Smooth muscle cell of the brain vasculature (primary cell): Measurements from ENCODE around the gene POLH.

Experiments
- DNase-seq: peaks from one replicate; pipeline ENCODE4 v3.0.0-alpha.2; 2012; ENCODE audit warnings: low read depth, low spot score

The POLH gene

DNA sequence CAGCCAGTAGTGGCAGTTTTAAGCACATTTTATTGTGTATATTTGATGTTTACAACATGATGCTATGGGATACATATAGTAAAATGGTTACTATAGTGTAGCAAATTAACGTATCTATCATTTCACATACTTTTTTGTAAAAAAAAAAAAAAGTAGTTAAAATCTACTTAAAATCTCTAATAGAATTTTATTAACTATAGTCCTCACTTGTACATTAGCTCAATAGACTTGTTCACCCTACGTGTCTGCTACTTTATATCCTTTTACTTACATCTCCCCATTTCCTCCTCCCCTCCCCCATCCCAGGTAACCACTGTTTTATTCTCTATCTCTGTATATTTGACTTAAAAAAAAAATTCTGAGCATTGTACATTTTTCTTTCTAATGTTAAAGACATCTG is 30.0 kb downstream of the POLH start:
- DNase-seq: no peak

DNA sequence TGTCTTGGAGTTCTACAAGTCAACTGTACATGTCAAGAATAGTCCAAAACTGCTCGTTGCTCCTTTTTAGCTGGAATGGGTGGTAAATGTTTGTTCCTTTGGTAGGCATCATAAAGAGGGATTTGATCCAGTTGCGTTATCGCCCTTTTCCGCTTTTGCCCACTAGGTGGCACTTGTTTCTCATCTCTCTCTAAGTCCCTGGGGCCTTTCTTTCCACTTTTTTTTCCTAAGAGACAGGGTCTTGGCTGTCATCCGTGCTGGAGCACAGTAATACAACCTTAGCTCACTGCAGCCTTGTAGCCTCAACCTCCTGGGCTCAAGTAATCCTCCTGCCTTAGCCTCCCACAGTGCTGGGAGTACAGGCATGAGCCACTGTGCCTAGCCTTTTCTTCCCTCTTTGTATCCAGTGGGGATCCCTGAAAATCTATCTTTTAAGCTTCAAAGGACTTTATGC is 32.4 kb downstream of the POLH start:
- DNase-seq: peak; percentile 65

DNA sequence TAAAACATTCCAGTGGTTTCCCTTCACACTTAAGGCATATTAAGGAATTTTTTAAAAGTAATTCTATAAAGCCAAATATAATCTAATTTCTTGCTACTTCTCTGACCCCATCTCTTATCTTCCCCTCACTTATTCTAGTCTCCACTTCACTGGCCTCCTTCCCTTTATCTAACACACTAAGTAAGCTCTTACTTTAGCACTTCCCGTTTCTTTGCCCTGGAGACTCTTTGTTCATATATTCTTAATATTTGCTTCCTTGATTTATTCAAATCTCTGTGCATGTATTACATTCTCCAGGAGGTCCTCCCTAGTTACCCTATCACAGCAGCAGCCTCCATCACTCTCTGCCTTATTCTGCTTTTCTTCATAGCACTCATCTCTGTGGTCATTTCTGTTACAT is 32.8 kb downstream of the POLH start:
- DNase-seq: no peak

DNA sequence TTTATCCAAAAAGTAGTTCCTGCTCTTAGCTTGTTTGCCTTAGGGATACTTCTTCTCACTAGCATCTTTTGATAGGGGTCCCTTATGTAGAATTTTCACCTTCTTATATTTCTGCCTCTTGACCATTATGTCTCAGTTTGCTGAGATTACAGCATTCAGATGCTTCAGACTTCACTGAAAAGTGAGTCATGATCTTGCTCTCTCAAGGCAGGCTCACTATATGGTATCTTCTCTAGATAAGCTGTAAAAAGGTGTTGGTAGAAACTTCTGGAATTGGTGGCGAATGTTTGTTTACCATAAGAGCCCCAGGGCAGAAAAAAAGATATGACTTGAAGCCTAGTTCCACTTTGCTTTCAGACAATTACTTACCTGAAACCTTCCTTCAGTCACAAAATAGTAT is 33.4 kb downstream of the POLH start:
- DNase-seq: no peak

DNA sequence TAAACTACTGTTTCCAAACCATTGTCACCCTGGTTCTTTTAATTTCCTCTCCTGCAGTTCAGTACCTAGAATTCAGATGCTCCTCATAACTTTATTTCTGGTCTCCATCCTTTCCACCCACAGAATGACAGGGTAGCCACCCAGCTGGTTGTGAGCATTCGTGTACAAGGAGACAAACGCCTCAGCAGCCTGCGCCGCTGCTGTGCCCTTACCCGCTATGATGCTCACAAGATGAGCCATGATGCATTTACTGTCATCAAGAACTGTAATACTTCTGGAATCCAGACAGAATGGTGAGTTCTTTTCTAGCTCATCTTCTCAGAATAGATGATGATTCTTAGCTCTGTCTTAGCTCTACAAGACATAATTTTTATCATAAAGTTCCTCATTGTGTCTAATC is 34.4 kb downstream of the POLH start:
- DNase-seq: no peak

DNA sequence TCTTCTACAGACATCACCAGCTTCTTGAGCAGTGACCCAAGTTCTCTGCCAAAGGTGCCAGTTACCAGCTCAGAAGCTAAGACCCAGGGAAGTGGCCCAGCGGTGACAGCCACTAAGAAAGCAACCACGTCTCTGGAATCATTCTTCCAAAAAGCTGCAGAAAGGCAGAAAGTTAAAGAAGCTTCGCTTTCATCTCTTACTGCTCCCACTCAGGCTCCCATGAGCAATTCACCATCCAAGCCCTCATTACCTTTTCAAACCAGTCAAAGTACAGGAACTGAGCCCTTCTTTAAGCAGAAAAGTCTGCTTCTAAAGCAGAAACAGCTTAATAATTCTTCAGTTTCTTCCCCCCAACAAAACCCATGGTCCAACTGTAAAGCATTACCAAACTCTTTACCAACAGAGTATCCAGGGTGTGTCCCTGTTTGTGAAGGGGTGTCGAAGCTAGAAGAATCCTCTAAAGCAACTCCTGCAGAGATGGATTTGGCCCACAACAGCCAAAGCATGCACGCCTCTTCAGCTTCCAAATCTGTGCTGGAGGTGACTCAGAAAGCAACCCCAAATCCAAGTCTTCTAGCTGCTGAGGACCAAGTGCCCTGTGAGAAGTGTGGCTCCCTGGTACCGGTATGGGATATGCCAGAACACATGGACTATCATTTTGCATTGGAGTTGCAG is 37.9 kb downstream of the POLH start:
- no peak for DNase-seq

DNA sequence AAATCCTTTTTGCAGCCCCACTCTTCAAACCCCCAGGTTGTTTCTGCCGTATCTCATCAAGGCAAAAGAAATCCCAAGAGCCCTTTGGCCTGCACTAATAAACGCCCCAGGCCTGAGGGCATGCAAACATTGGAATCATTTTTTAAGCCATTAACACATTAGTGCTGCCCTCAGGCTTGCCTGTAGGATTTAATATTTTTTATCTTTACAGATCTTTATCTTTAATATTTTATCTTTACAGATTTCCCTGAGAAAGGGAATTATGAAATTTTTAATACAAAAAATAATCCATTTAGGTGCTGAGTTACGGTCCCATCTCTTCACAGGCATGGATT is 38.4 kb downstream of the POLH start:
- no peak for DNase-seq

DNA sequence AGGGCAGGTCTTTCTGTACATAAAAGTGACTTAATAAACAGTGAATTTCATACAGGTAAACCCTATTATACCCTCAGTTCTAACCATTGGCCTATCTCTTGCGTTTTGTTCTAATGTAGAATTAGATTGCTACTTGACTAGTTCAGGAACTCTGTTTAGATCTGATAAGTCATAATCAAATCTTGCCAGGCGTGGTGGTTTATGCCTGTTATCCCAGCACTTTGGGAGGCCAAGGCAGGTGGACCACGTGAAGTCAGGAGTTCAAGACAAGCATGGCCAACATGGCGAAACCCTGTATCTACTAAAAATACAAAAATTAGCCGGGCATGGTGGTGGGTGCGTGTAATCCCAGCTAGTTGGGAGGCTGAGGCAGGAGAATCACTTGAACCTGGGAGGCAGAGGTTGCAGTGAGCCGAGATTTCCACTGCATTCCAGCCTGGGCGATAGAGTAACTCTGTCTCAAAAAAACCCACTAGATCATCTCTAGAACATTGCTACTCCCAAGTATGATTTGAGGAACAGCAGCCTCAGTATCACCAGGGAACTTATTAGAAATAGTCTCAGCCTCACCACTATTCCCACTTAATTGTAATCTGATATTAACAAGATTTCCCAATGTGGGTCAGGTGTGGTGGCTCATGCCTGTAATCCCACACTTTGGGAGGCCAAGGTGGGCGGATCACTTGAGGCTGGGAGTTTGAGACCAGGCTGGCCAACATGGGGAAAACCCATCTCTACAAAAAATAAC is 40.9 kb downstream of the POLH start:
- no peak for DNase-seq

DNA sequence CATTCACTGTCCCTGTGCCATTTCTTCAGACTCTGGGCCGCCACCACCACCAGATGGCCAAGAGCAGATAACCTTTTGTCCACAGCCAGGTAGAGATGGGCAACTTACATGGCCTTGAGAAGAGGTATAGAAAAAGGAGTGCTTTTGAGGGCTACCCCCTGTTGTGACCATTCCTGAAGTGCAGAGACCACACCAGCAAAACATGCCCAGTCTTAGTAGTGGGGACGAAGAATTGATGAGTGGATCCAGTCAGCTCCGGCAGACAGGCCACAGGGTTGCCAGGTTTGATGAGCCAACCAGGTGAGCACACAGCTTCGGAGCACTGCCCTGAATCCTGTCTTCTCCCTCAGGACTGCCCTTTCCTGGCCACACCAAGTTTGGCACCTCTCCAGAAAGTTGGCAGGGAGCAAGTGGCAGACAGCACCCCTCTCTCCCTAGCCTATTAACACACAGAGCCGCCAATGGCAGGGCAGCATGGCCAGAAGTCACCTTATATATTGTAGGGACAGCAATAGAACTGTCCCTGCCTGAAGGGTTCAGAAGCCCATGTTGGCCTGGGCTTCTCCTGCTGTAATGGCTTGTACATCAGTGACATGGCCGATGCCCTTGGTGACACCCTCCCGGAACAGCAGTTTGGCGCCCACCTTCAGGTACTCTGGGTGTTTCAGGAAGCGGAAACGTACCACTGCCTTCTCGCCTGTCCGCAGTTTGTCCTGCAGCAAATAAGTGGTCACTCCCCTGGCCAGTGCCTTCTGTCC is 45.3 kb downstream of the POLH start:
- no peak for DNase-seq

DNA sequence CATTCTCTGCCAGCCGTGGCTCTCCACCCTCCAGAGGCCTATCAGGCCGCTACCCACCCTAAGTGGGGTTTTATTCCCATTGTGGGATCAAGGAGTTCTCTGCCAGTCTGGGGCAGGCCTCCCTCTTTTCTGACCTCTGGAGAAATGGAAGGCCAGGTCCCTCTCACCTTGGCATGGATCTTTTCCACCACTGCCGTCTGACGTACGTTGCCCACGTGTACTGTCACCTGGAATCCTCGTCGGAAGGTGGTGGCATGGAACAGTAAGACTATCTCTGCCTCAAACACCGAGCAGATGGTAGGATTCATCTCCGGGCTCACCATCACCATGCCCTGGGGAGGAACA is 45.8 kb downstream of the POLH start:
- DNase-seq: no peak

DNA sequence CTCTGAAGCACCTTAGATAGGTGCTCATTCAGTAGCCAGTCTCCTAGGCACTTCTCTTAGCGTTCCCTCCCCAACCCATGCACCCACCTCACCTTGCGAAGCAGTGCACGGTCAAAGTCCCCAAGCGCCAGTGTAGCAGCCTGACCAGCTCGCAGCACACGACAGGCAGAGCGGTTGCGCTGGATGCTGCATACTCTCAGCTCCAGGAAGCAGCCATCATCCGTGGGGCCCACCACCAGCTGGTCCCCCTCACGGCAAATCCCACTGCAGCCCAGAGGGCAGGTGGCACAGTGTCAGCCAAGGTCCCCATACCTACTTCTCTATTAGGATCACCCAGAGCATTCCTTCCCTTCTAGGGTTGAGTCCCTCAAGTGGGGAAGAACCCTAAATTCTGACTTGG is 46.6 kb downstream of the POLH start:
- no peak for DNase-seq

DNA sequence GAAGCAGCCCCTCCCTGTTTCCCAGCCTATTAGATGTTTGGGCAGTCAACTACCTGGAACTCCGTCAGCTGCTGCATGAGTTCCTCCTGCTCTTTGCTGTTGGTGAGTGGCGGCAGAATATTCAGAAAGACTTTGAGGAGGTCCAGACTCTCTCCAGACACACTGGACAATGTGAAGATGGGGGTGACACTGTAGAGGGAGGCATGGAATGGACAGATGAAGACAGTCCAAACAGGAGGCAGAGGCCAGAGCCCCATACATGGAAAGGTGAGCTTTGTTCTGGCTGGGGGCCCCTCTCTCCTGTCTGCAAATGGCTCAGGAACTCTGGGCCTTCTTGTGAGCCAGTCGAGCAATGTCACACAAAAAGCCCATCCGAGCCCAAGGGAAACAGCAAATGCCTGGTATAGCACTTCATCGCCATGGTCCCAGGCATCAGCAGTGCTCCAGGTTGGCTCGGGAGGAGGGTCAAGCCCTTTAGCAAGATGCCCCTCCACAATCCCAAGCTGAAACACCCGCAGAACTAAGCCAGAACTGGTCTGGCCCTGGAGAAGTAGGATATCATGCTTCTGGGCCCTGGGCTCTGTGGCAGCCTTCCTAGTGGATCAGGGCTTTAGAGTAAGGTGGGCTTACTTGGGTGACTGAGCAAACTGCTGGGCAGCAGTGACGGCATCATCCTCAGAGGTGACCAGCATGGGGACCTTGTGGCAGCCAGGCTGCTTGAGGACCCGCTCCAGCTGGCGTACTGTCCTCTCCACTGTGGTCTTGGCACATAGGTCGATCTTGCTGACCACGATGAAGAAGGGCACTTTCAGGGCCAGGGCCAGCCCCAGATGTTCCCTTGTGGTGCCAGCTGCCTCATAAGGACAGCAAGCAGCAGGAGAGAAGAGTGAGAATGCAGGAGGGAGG is 48.1 kb downstream of the POLH start:
- DNase-seq: no peak

DNA sequence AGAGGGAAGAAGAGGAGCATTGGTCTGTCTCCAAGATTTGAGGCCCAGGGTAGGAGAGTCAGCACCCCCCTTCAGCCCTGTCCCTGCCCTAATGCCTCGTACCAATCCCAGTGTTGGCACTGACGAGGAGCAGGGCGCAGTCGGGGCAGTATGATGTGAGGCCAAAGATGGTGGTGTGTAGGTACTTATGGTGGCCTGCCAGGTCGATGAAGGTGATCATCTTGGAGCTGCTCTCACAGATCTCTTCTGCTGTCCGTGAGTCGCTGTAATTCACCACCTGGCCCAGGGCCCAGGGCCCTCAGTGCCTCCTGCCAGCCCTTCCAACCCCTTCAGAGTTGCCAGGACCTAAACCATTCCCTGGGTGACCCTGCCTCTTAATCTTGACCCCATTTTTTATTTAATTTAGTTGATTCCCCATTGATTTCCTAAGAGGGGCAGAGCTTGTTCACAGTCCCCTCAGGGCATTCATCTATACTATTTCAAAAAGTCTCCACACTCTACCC is 48.9 kb downstream of the POLH start:
- no peak for DNase-seq

DNA sequence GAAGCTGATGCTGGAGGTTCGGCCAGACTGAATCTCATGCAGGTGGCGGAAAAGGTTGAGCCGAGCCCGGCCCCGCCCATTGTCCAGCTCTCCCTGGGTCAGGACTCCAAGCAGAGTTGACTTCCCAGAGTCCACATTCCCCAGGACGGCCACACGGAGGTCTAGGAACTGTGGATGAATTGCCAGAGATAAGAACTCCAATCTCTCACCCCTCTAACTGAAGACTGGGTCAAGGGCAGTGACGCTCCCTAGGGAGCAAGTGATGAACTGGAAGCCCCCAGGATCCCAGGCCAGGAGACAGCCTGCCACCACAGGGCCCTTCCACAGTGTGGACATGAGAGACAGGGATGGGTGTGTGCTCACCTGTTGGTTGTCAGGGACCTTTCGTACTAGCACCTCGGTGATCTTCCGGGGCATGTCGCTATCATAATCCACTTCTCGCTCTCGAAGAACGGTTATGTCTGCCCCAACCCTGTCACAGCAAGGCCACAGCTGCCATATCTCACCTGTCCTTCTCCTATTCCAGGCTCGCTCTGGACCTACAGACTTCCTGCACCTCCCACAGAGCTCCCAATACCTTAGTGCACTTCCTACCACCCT is 49.5 kb downstream of the POLH start:
- no peak for DNase-seq

DNA sequence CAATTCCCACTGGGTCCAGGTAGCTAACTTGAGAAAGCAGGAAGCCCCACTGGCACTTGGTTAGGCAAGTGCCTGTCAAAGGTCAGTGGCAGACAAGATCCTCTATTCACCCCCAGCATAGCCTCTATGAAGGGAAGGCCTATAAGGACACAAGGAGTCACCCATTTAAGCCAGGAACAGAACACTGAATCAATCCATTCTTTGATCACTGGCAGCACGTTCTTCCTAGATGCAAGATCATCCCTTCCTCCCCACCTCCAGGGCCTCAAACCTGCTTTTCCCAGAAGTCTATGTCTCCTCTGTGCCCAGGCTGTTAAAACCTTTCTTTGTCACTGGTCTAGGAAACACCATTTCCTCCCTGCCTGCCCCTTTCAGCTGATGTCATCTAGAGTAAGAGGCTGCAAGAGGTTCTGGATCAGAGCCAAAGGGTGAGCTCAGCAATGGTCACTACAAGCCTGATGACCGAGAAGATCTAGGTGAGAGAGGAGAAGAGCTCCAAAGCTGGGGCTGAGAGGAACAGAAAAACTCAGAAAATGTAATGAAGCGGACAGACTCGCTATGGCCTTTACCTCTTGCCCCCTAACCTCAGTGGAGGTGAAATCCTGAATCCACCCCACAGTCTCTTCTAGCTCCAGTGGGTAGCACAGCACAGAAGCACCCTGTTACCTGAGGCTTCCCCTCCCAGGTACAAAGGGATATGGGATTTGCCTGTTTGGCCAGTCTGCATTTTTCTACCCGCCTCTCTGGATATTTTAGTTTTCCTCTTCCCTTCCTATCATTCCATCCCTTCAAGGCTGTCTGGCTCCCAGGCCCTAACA is 51.2 kb downstream of the POLH start:
- DNase-seq: peak; percentile 75

DNA sequence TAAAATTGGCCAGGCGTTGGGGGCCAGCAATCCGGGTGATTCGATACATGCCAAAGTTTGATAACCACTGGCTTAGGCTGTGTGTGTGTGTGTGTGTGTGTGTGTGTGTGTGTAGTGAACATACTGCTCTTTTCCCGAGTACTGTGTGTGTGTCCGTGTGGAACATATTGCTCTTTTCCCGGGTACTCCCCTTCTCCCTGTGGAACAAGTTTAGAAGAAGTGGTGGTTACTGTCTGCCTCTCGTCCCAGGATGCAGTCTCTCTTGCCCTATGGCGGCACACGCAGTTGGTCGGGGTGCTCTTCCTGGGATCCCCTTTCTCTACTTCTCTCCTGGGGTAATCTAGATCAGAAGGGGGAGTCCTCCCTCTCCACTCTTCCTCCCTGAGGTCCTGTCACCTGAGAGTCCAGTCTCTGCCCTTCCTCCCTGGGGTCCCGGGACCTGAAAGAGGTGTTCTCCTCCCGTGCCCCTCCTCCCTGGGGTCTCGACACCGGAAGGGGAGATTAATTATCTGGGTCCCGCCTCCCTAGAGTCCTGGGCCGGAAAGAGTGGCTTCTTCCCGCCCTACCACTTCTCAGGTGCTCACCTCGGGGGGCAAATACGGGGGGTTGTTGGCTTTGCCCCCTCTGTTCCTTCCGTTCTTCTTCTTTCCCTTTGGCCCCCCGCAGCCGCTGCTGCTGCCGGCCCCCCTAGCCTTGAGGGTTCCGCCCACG is 52.6 kb downstream of the POLH start:
- no peak for DNase-seq

DNA sequence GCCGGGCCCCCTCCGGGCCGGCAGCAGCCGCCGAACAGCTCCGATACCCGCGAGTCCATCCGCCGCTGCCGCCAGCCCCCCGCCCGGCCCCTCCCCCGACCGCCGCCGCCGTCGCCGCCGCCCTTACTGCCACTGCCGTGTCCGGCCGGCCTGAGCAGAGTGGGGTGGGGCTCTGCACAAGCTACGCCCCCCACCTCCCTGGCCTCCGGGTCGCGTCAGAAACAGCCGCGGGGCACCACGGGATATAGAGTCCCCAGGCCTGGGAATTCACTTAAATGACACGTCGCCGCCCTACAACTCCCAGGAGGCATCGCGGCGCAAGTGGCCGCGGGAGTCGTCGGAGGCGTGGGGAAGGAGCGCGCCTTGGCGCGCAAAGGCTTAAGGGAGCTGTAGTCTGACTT is 53.1 kb downstream of the POLH start, which contains the start of gene GTPBP2:
TSS of gene GTPBP2 (minus strand) at position 161 of the 401 bp plus-strand sequence. CDS start at position 59, 102 bp downstream.
- DNase-seq: peak; percentile 99

DNA sequence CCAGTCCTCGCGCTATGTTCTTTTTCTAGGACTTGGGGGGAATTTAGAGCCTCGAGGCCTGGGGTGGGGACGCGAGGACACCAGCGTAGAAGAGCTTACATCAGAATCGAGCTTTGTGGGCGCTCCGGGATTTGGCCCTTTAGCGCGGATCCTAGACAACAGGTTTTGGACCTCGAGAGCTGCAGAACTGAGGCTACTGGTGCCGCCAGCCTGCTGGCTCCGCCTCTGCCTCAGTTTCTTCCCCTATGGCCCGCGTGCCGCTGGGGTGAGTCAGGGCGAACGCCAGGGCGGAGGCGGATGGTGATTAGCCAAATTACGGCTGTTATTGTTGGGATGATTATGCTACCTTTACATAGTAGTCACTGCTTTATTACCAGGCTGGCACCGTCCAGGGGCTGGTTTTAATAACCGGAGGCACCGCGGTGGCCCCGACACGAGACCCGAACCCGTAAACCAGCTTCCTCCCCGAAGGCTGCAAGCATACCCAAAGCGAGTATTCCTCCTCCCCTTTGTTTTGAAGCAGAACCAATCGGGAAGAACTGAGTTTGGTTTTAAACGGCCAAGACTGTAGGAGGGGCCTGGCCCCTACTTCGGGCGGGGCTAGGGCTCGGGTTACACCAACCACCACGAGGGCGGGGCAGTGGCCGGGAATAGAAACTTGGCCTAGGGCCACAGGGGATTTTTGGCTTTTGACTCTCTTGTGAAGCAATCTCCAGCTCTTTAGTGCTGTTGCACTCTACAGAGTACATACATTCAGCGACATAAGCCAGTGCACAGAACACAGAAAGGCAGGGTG is 53.7 kb downstream of the POLH start:
- DNase-seq: peak; percentile 94
